HL-60 (cell line): ENCODE measurements around the gene HIRA.

ENCODE experiments used
- DNase-seq, 2 experiments: peaks; one replicate each; pipeline ENCODE4 v3.0.0-alpha.2; 2010 to 2020; ENCODE audit warnings: low read depth in 1 of 2, low spot score in 1 of 2
- H3K27ac ChIP-seq: fragments of 250-450 bp; sonication (Bioruptor Pico); replicated peaks from 2 replicates; pipeline ENCODE4 v1.5.1; 2020; ENCODE audit warnings: mild to moderate bottlenecking, moderate library complexity
- H3K27me3 ChIP-seq: fragments of 250-450 bp; sonication (Bioruptor Pico); 2 replicates; pipeline ENCODE4 v1.5.1; 2021; ENCODE audit warnings: mild to moderate bottlenecking, moderate library complexity; ENCODE audit not compliant: insufficient read depth, poor library complexity, severe bottlenecking
- H3K4me3 ChIP-seq: replicated peaks from 2 replicates; pipeline ENCODE4 v1.5.1; 2011; ENCODE audit warnings: mild to moderate bottlenecking, control low read depth, low read length; ENCODE audit not compliant: insufficient read depth
- GABPA ChIP-seq: IDR thresholded peaks from 2 replicates; pipeline ENCODE4 v1.6.1; 2012; ENCODE audit warnings: low read depth
- POLR2AphosphoS5 ChIP-seq: IDR thresholded peaks from 2 replicates; pipeline ENCODE4 v1.6.1; 2012; ENCODE audit warnings: low read depth
- SPI1 ChIP-seq: IDR thresholded peaks from 2 replicates; pipeline ENCODE4 v1.6.1; 2012; ENCODE audit warnings: low read depth, mild to moderate bottlenecking, borderline replicate concordance
- TF ChIP-seq, protein P1 (sequence below): IDR thresholded peaks from 2 replicates; pipeline ENCODE4 v1.6.1; 2012; ENCODE audit warnings: low read depth; ENCODE audit not compliant: insufficient replicate concordance
- TF ChIP-seq, protein P2 (sequence below): IDR thresholded peaks from one replicate; pipeline ENCODE4 v1.5.1; 2011; ENCODE audit warnings: low read length, control low read depth, inconsistent platforms; ENCODE audit not compliant: insufficient read depth

Gene HIRA

DNA sequence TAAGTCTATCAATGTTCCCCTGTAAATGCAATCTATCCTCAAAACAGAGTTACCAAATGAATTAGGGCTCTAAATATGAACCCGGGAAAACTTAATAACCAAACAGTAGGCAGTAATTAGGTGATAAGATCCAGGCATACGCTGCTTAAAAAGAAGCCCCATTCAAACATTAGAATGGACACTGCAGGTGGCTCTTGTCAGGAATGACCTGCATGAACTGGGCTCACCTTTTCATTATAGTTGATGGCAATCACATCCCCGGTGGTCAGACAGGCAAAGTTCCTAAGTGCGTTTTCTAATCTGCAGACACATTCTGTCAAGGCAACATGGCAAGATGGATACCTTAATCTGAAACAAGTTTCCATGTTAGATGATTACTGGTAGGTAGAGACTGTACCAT lies 33.4 kb upstream of the HIRA start:
- no peak overlapping the region for H3K27ac ChIP-seq
- no peak overlapping the region for H3K4me3 ChIP-seq
- DNase-seq = no peak
- TF ChIP-seq GABPA (no peak), SPI1 (no peak), POLR2AphosphoS5 (no peak)
- TF ChIP-seq, protein P1, sequence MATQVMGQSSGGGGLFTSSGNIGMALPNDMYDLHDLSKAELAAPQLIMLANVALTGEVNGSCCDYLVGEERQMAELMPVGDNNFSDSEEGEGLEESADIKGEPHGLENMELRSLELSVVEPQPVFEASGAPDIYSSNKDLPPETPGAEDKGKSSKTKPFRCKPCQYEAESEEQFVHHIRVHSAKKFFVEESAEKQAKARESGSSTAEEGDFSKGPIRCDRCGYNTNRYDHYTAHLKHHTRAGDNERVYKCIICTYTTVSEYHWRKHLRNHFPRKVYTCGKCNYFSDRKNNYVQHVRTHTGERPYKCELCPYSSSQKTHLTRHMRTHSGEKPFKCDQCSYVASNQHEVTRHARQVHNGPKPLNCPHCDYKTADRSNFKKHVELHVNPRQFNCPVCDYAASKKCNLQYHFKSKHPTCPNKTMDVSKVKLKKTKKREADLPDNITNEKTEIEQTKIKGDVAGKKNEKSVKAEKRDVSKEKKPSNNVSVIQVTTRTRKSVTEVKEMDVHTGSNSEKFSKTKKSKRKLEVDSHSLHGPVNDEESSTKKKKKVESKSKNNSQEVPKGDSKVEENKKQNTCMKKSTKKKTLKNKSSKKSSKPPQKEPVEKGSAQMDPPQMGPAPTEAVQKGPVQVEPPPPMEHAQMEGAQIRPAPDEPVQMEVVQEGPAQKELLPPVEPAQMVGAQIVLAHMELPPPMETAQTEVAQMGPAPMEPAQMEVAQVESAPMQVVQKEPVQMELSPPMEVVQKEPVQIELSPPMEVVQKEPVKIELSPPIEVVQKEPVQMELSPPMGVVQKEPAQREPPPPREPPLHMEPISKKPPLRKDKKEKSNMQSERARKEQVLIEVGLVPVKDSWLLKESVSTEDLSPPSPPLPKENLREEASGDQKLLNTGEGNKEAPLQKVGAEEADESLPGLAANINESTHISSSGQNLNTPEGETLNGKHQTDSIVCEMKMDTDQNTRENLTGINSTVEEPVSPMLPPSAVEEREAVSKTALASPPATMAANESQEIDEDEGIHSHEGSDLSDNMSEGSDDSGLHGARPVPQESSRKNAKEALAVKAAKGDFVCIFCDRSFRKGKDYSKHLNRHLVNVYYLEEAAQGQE = no peak
- TF ChIP-seq, protein P2, sequence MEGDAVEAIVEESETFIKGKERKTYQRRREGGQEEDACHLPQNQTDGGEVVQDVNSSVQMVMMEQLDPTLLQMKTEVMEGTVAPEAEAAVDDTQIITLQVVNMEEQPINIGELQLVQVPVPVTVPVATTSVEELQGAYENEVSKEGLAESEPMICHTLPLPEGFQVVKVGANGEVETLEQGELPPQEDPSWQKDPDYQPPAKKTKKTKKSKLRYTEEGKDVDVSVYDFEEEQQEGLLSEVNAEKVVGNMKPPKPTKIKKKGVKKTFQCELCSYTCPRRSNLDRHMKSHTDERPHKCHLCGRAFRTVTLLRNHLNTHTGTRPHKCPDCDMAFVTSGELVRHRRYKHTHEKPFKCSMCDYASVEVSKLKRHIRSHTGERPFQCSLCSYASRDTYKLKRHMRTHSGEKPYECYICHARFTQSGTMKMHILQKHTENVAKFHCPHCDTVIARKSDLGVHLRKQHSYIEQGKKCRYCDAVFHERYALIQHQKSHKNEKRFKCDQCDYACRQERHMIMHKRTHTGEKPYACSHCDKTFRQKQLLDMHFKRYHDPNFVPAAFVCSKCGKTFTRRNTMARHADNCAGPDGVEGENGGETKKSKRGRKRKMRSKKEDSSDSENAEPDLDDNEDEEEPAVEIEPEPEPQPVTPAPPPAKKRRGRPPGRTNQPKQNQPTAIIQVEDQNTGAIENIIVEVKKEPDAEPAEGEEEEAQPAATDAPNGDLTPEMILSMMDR = no peak
- no peaks in the 10 kb centered on the region for H3K27me3 ChIP-seq

DNA sequence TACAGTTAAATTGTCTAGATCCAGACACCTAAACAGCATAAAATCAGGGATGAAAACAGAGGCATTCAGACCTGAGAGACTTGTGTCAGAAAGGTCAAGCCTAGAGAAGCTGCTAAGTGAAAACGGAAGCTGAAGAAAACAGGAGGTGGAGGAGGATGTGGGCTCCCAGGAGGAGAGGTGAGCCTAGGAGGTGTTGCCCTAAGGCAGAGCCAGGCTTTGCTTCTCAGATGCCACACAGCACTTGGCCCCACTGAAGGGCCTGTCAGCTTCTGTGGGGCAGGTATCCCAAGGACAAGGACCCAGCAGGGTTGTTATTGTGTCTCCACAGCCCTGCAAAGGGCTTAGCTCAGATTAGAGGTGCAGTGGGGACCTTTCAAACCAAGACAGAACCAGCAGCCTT lies 33.0 kb upstream of the HIRA start:
- Histone ChIP-seq H3K27ac (no peak overlapping the region), H3K4me3 (no peak overlapping the region), H3K27me3 (no peaks in the 10 kb centered on the region)
- DNase-seq = no peak
- no peak for TF ChIP-seq GABPA
- no peak for TF ChIP-seq SPI1
- no peak for TF ChIP-seq POLR2AphosphoS5
- TF ChIP-seq, protein P1 = no peak
- TF ChIP-seq, protein P2 = no peak

DNA sequence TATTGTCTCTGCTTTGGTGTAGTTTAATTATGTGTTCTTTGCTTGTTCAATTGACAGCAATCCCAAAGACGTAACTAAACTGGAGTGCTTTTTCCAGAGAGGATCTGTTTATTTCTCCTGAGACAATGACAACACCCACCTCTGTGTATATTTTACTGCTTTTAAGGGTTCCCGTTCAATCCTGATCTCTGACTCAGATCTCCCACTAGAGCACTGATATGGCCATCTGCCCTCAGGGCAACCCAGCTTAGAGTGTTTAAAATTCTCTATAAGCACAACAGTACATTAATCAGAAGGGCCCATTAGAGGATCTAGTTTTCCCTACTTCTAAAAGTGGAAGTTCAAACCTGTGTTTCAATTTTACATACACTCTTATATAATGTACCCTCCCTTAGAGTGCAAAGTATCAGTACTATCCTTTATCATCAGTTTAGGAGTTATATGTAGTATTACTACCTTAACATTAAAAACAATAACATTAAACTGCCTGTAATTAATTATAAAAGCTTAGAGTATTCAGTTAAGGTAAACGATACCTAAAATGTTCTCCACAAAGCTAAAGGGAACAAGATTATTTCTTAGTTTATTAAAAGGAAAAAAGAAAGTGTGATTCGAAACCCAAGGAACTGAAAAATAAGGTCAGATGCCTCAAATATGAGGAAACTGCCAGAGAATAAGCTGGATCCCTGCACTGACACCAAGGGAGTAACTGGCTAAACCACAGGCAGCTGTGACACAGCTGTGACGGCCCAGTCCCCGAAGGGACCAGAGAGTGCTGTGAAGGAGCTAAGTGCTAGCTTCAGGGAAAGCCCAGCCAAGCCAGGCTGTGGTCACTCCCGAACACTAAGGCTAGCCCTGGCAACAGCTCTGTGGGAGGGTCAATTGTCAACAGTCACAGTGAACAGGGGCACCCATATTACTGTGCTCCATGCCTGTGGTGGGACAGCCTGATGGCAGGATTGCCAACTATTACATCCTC lies 32.2 kb upstream of the HIRA start:
- no peak for DNase-seq
- Histone ChIP-seq H3K27ac (no peak overlapping the region), H3K27me3 (no peaks in the 10 kb centered on the region), H3K4me3 (no peak overlapping the region)
- no peak for TF ChIP-seq GABPA

- H3K27ac ChIP-seq = no peak overlapping the region
- TF ChIP-seq, protein P1 = no peak
- TF ChIP-seq, protein P2 = no peak
- TF ChIP-seq GABPA (no peak), SPI1 (no peak), POLR2AphosphoS5 (no peak)
- H3K27me3 ChIP-seq = no peaks in the 10 kb centered on the region
- no peak overlapping the region for H3K4me3 ChIP-seq
- no peak for DNase-seq
Measured at GRCh38 chr22:19463008-19463407, 31.5 kb upstream of the HIRA start.
